ENCODE results near the gene CSGALNACT2. TPM values are rescaled to one million over a fixed set of nuclear protein-coding genes. Genes with fewer than 3 reads are reported as not detected.

Gene CSGALNACT2
- total RNA-seq, 2 donors from 2014 or later, result 35.9 to 45.1 TPM

GRCh38 chr10:43116596-43116995, 21.6 kb upstream of the CSGALNACT2 start:
- no peak for TF ChIP-seq CTCF (IDR thresholded peaks at IDR 0.05)
- Histone ChIP-seq H3K4me3 (no peak overlapping the region), H3K4me1 (ENCODE audit: control insufficient read depth in 1 of 2, low read depth in 2 of 2) (no peaks in the 10 kb centered on the region), H3K36me3 (no peaks in the 10 kb centered on the region), H3K9me3 (no peaks in the 10 kb centered on the region), H3K27me3 (replicated peaks; ENCODE audit: insufficient read depth) (no peaks in the 10 kb centered on the region), H3K27ac (no peak overlapping the region)
- no peak for ATAC-seq (ENCODE audit: insufficient number of reproducible peaks, low FRiP score, low read depth)
- DNase-seq (ENCODE audit: low spot score), result no peak

GRCh38 chr10:43117031-43117776, 21.0 kb upstream of the CSGALNACT2 start:
- DNase-seq (ENCODE audit: low spot score), result no peak
- Histone ChIP-seq H3K36me3 (no peaks in the 10 kb centered on the region), H3K4me1 (ENCODE audit: control insufficient read depth in 1 of 2, low read depth in 2 of 2) (no peaks in the 10 kb centered on the region), H3K27ac (no peak overlapping the region), H3K27me3 (replicated peaks; ENCODE audit: insufficient read depth) (no peaks in the 10 kb centered on the region), H3K4me3 (no peak overlapping the region), H3K9me3 (no peaks in the 10 kb centered on the region)
- no peak for TF ChIP-seq CTCF (IDR thresholded peaks at IDR 0.05)
- ATAC-seq (ENCODE audit: insufficient number of reproducible peaks, low FRiP score, low read depth), result no peak

- no peaks in the 10 kb centered on the region for H3K36me3 ChIP-seq
- no peaks in the 10 kb centered on the region for H3K9me3 ChIP-seq
- H3K4me3 ChIP-seq, result no peak overlapping the region
- ATAC-seq (ENCODE audit: insufficient number of reproducible peaks, low FRiP score, low read depth) (no peak), DNase-seq (ENCODE audit: low spot score) (no peak)
- H3K4me1 ChIP-seq (ENCODE audit: control insufficient read depth in 1 of 2, low read depth in 2 of 2), result no peaks in the 10 kb centered on the region
- no peak for TF ChIP-seq CTCF (IDR thresholded peaks at IDR 0.05)
- no peak overlapping the region for H3K27ac ChIP-seq
- no peaks in the 10 kb centered on the region for H3K27me3 ChIP-seq (replicated peaks; ENCODE audit: insufficient read depth)
Measured at GRCh38 chr10:43117777-43118583, 20.3 kb upstream of the CSGALNACT2 start.

GRCh38 chr10:43118631-43119415, 19.4 kb upstream of the CSGALNACT2 start:
- Histone ChIP-seq H3K4me3 (no peak overlapping the region), H3K27ac (no peak overlapping the region), H3K36me3 (no peaks in the 10 kb centered on the region), H3K27me3 (replicated peaks; ENCODE audit: insufficient read depth) (no peaks in the 10 kb centered on the region), H3K9me3 (no peaks in the 10 kb centered on the region), H3K4me1 (ENCODE audit: control insufficient read depth in 1 of 2, low read depth in 2 of 2) (no peaks in the 10 kb centered on the region)
- DNase-seq (ENCODE audit: low spot score) (no peak), ATAC-seq (ENCODE audit: insufficient number of reproducible peaks, low FRiP score, low read depth) (no peak)
- no peak for TF ChIP-seq CTCF (IDR thresholded peaks at IDR 0.05)
